ENCODE data around the gene PTEN. TPM values are rescaled to one million over a fixed set of nuclear protein-coding genes. Genes with fewer than 3 reads are reported as not detected.
A peak's percentile ranks its signal among the peaks of the same experiment; 100 is the strongest.
"Not testable (repeated sequence)": the region's sequence is repeated elsewhere in the genome, so short reads cannot be mapped to it uniquely, and the experiment has no call there.

Gene PTEN
- total RNA-seq, 2 experiments from 2014 or later = 79.8 to 86.0 TPM

DNA sequence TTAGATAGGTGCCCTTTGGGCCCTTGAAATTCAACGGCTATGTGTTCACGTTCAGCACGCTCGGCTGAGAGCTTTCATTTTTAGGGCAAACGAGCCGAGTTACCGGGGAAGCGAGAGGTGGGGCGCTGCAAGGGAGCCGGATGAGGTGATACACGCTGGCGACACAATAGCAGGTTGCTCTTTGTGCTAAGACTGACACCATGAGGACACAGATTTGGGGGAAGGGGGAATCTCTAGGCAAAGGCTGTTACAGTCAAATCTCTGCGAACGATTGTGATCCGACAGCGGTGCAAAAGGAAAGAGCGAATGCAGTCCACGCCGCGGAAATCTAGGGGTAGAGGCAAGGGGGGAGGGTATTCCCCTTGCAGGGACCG, 759 bp upstream of the PTEN start:
- ATAC-seq (ENCODE audit: poor library complexity) (peak; percentile 50), DNase-seq (peak in 10 of 14 experiments; percentile 58 to 88 (median 74))
- no peaks in the 10 kb centered on the region for H3K27me3 ChIP-seq (ENCODE audit: control insufficient read depth in 1 of 2, insufficient read depth in 2 of 2, low read length in 2 of 2)
- CTCF ChIA-PET = interaction anchor here (0.8 to 3.6 kb wide), 4 partner anchors 44 to 252 kb away, joined by 3 to 13 read pairs (median 4); partner anchors contain the start of gene ATAD1
- peak overlapping the region; percentile 94 for H3K4me3 ChIP-seq (ENCODE audit: low read length)
- Mint-ChIP-seq H3K4me1 (ENCODE audit: low read depth) (peaks cover 48% of the 10 kb centered on the region), H3K27me3 (no peaks in the 10 kb centered on the region), H3K4me3 (peak overlapping the region; percentile 96), H3K9me3 (no peaks in the 10 kb centered on the region), H3K27ac (peak overlapping the region; percentile 92), H3K36me3 (ENCODE audit: low read depth) (peaks cover 37% of the 10 kb centered on the region)
- TF ChIP-seq, protein P1, sequence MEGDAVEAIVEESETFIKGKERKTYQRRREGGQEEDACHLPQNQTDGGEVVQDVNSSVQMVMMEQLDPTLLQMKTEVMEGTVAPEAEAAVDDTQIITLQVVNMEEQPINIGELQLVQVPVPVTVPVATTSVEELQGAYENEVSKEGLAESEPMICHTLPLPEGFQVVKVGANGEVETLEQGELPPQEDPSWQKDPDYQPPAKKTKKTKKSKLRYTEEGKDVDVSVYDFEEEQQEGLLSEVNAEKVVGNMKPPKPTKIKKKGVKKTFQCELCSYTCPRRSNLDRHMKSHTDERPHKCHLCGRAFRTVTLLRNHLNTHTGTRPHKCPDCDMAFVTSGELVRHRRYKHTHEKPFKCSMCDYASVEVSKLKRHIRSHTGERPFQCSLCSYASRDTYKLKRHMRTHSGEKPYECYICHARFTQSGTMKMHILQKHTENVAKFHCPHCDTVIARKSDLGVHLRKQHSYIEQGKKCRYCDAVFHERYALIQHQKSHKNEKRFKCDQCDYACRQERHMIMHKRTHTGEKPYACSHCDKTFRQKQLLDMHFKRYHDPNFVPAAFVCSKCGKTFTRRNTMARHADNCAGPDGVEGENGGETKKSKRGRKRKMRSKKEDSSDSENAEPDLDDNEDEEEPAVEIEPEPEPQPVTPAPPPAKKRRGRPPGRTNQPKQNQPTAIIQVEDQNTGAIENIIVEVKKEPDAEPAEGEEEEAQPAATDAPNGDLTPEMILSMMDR (IDR thresholded peaks at IDR 0.05) = no peak
- intact Hi-C loops (cut with DNase I, micrococcal nuclease) = loop anchor here (2.0 to 10.0 kb wide), 8 partner anchors 45 to 952 kb away; partner anchors contain the start of gene ATAD1 (in 1 of the 2)
- no peaks in the 10 kb centered on the region for H3K9me3 ChIP-seq (ENCODE audit: control insufficient read depth in 1 of 2, insufficient read depth in 1 of 2, low read length in 2 of 2)
- H3K27ac ChIP-seq (ENCODE audit: low read depth in 1 of 2, low read length in 2 of 2) = peak overlapping the region; percentile 81 to 84
- POLR2A ChIA-PET = interaction anchor here (0.5 to 6.7 kb wide), 47 partner anchors 9 to 1552 kb away, joined by 3 to 168 read pairs (median 5); partner anchors contain the start of genes ATAD1, IFIT1, IFIT2 and IFIT5
- H3K4me1 ChIP-seq (ENCODE audit: insufficient read depth, low read length) = peaks cover 22% of the 10 kb centered on the region
- no peaks in the 10 kb centered on the region for H3K36me3 ChIP-seq (ENCODE audit: insufficient read depth, low read length)

DNA sequence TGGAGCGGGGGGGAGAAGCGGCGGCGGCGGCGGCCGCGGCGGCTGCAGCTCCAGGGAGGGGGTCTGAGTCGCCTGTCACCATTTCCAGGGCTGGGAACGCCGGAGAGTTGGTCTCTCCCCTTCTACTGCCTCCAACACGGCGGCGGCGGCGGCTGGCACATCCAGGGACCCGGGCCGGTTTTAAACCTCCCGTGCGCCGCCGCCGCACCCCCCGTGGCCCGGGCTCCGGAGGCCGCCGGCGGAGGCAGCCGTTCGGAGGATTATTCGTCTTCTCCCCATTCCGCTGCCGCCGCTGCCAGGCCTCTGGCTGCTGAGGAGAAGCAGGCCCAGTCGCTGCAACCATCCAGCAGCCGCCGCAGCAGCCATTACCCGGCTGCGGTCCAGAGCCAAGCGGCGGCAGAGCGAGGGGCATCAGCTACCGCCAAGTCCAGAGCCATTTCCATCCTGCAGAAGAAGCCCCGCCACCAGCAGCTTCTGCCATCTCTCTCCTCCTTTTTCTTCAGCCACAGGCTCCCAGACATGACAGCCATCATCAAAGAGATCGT, 598 bp downstream of the PTEN start:
- not testable (repeated sequence) for H3K27me3 Mint-ChIP-seq

DNA sequence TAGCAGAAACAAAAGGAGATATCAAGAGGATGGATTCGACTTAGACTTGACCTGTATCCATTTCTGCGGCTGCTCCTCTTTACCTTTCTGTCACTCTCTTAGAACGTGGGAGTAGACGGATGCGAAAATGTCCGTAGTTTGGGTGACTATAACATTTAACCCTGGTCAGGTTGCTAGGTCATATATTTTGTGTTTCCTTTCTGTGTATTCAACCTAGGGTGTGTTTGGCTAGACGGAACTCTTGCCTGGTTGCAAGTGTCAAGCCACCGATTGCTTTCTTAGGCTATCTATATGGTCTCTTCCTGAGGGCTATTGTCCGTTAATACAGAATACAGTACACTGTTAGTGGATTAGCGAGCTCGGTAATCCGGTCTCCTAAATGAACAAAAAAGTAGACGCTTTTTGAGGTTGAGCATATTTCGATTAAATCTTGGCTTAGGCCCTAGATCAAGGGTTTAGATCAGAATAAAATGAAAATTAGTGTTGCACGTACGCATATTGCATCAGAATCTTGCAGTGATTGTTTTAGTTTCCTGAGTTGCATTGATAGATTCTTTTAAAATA, 1.2 kb downstream of the PTEN start:
- intact Hi-C loops (cut with DNase I, micrococcal nuclease) = loop anchor here (1.0 to 10.0 kb wide), 7 partner anchors 10 to 950 kb away; partner anchors contain the start of gene ATAD1 (in 1 of the 2)
- Mint-ChIP-seq H3K27me3 (no peaks in the 10 kb centered on the region), H3K9me3 (no peaks in the 10 kb centered on the region), H3K4me1 (ENCODE audit: low read depth) (peaks cover 65% of the 10 kb centered on the region), H3K36me3 (ENCODE audit: low read depth) (peaks cover 45% of the 10 kb centered on the region), H3K27ac (peak overlapping the region; percentile 88), H3K4me3 (peak overlapping the region; percentile 96)
- ATAC-seq (ENCODE audit: poor library complexity) = no peak
- H3K36me3 ChIP-seq (ENCODE audit: insufficient read depth, low read length) = no peaks in the 10 kb centered on the region
- no peak for DNase-seq
- no peaks in the 10 kb centered on the region for H3K9me3 ChIP-seq (ENCODE audit: control insufficient read depth in 1 of 2, insufficient read depth in 1 of 2, low read length in 2 of 2)
- peaks cover 27% of the 10 kb centered on the region for H3K4me1 ChIP-seq (ENCODE audit: insufficient read depth, low read length)
- ChIA-PET POLR2A (interaction anchor here (0.6 to 6.7 kb wide), 12 partner anchors 10 to 1537 kb away, joined by 3 to 168 read pairs (median 20); partner anchors contain the start of genes ATAD1 and RNLS), CTCF (interaction anchor here (3.6 kb wide), 1 partner anchor 46 kb away, joined by 13 read pairs; the partner anchor contains the start of gene ATAD1)
- peak overlapping the region in 1 of 2 donors; percentile 8 for H3K27ac ChIP-seq (ENCODE audit: low read depth in 1 of 2, low read length in 2 of 2)
- TF ChIP-seq, protein P1 (IDR thresholded peaks at IDR 0.05) = no peak
- no peaks in the 10 kb centered on the region for H3K27me3 ChIP-seq (ENCODE audit: control insufficient read depth in 1 of 2, insufficient read depth in 2 of 2, low read length in 2 of 2)
- H3K4me3 ChIP-seq (ENCODE audit: low read length) = peak overlapping the region; percentile 94

More for the DNA sequence above, 598 bp downstream of the PTEN start:
- ATAC-seq (ENCODE audit: poor library complexity); H3K9me3 Mint-ChIP-seq; H3K36me3 ChIP-seq (ENCODE audit: insufficient read depth, low read length); H3K9me3 ChIP-seq (ENCODE audit: control insufficient read depth in 1 of 2, insufficient read depth in 1 of 2, low read length in 2 of 2); H3K27me3 ChIP-seq (ENCODE audit: control insufficient read depth in 1 of 2, insufficient read depth in 2 of 2, low read length in 2 of 2): not testable (repeated sequence)
- Histone ChIP-seq H3K4me3 (ENCODE audit: low read length) (peak overlapping the region; percentile 94), H3K27ac (ENCODE audit: low read depth in 1 of 2, low read length in 2 of 2) (peak overlapping the region in 1 of 2 donors; percentile 84), H3K4me1 (ENCODE audit: insufficient read depth, low read length) (peaks cover 23% of the 10 kb centered on the region)
- POLR2A ChIA-PET = interaction anchor here (0.6 to 6.7 kb wide), 19 partner anchors 7 to 1537 kb away, joined by 3 to 168 read pairs (median 14); partner anchors contain the start of genes ATAD1 and RNLS
- Mint-ChIP-seq H3K4me3 (peak overlapping the region; percentile 96), H3K4me1 (ENCODE audit: low read depth) (peaks cover 61% of the 10 kb centered on the region), H3K27ac (peak overlapping the region; percentile 88), H3K36me3 (ENCODE audit: low read depth) (peaks cover 45% of the 10 kb centered on the region)
- peak in 11 of 14 experiments; percentile 2 to 62 (median 23) for DNase-seq
- intact Hi-C loops (cut with DNase I, micrococcal nuclease) = loop anchor here (2.0 to 10.0 kb wide), 8 partner anchors 47 to 951 kb away; partner anchors contain the start of gene ATAD1 (in 1 of the 2)
- CTCF ChIA-PET = interaction anchor here (3.6 kb wide), 1 partner anchor 45 kb away, joined by 13 read pairs; the partner anchor contains the start of gene ATAD1

Data from CD4-positive, alpha-beta T cell (primary cell).